ENCODE data around the gene RAB31.

DNA sequence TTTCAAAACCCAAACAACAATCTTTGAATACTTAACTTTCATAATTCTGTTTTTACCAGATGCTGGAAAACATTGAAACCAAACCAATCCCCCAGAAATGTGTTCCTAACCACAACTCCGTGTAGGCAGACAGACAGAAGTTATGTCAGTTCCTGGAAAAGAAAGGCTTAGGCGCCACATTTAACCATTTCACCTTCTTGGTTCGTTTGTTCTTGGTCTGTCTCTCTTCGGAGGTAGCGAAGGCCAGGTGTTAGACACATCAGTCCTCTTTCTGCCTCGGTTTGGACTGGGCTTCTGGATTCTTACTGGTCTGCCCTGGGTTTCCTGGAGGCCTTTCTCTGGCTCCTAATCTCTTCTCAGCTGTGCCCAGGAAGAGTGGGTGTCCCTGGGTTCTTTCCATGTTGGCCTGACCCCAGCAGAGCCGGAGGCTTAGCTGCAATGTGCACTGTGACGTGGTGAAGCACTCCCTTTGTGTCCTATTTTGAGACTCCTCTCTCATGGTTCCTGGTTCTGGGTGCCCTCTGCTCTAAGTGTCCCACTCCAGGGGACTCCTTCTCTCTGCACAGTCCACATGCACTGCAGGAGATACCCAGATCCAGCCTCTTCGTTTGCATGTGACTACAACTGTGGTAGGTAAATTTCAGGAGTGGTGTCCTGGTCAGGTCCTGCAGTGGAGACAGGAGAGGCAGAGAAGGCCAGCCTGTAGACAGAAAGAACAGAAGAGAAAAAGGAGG, 23.1 kb upstream of the RAB31 start:
- TF ChIP-seq CTCF (IDR thresholded peaks at IDR 0.05) (no peak), EP300 (IDR thresholded peaks at IDR 0.05) (no peak), POLR2A (IDR thresholded peaks at IDR 0.05) (no peak), POLR2AphosphoS5 (IDR thresholded peaks at IDR 0.05) (peak in 1 of 2 donors; percentile 5)

Measured in upper lobe of left lung (tissue), 4 donors.